HepG2 (cell line): ENCODE results near the gene ZKSCAN4. TPM values are rescaled to one million over a fixed set of nuclear protein-coding genes. Genes with fewer than 3 reads are reported as not detected.

Experiments
- MLLT10 ChIP-seq: sonication (generic); formaldehyde crosslinking; IDR thresholded peaks from 2 replicates; pipeline ENCODE4 v1.4.0; 2020; ENCODE audit warnings: missing genetic modification reagents
- RAD21 ChIP-seq: fragments of 450-650 bp; formaldehyde crosslinking; IDR thresholded peaks from 2 replicates; pipeline ENCODE4 v1.5.0; 2020; ENCODE audit warnings: mild to moderate bottlenecking
- SMAD1 ChIP-seq: sonication (generic); formaldehyde crosslinking; IDR thresholded peaks from 2 replicates; pipeline ENCODE4 v1.4.0; 2020; ENCODE audit warnings: missing genetic modification reagents, low read depth, mild to moderate bottlenecking, borderline replicate concordance
- SMARCE1 ChIP-seq: fragments of 450-650 bp; IDR thresholded peaks from 2 replicates; pipeline ENCODE4 v1.6.1; 2017; ENCODE audit warnings: borderline replicate concordance
- ZFP41 ChIP-seq: sonication (generic); formaldehyde crosslinking; IDR thresholded peaks from 2 replicates; pipeline ENCODE4 v1.4.0; 2020; ENCODE audit warnings: mild to moderate bottlenecking, missing genetic modification reagents, borderline replicate concordance
- ZNF17 ChIP-seq: sonication (generic); formaldehyde crosslinking; IDR thresholded peaks from 2 replicates; pipeline ENCODE4 v1.5.0; 2020; ENCODE audit warnings: mild to moderate bottlenecking, missing genetic modification reagents
- ZNF234 ChIP-seq: sonication (generic); formaldehyde crosslinking; conservative IDR thresholded peaks from 2 replicates; pipeline ENCODE4 v1.5.1; 2020; ENCODE audit warnings: mild to moderate bottlenecking, missing genetic modification reagents
- ZNF350 ChIP-seq: sonication (generic); formaldehyde crosslinking; IDR thresholded peaks from 2 replicates; pipeline ENCODE4 v1.4.0; 2020; ENCODE audit warnings: mild to moderate bottlenecking, low read depth, missing genetic modification reagents, borderline replicate concordance
- ZNF383 ChIP-seq: sonication (generic); formaldehyde crosslinking; IDR thresholded peaks from 2 replicates; pipeline ENCODE4 v1.4.0; 2020; ENCODE audit warnings: missing genetic modification reagents, mild to moderate bottlenecking, borderline replicate concordance
- ZNF484 ChIP-seq: sonication (generic); formaldehyde crosslinking; IDR thresholded peaks from 2 replicates; pipeline ENCODE4 v1.5.1; 2020; ENCODE audit warnings: mild to moderate bottlenecking, low read depth, missing genetic modification reagents, borderline replicate concordance
- ZNF580 ChIP-seq: IDR thresholded peaks from 2 replicates; pipeline ENCODE4 v1.6.1; 2016; ENCODE audit warnings: low read depth, borderline replicate concordance
- ZXDC ChIP-seq: sonication (generic); formaldehyde crosslinking; IDR thresholded peaks from 2 replicates; pipeline ENCODE4 v1.5.0; 2020; ENCODE audit warnings: mild to moderate bottlenecking, missing genetic modification reagents
- polyA plus RNA-seq, 8 experiments: library from polyadenylated mRNA; depleted of rRNA in 3 of 8; stranded (reverse) in 7 of 8; unstranded in 1 of 8; fragments of >200 nt; fragmentation: Illumina TruSeq in 4 of 8; extraction: Trizol in 4 of 8; gene quantifications; 2 replicates each; pipeline versions ENCODE4 v1.2.1 to v1.2.3, GENCODE V29; 2011 to 2016; ENCODE audit warnings: low read depth in 4 of 8, missing spikeins in 1 of 8, mixed read lengths in 1 of 8; ENCODE audit not compliant: insufficient read depth in 1 of 8
- total RNA-seq, 5 experiments: library from RNA; depleted of rRNA; stranded (reverse); fragments of >200 nt; fragmentation: Illumina TruSeq; extraction: Trizol; gene quantifications; 2 replicates each; pipeline ENCODE4 v1.2.3, GENCODE V29; 2016; ENCODE audit warnings: low read depth in 1 of 5
- TF ChIP-seq, protein P1 (sequence below): sonication (generic); formaldehyde crosslinking; IDR thresholded peaks from 2 replicates; pipeline ENCODE4 v1.4.0; 2020; ENCODE audit warnings: missing genetic modification reagents
- TF ChIP-seq, protein P2 (sequence below): sonication (generic); formaldehyde crosslinking; IDR thresholded peaks from 2 replicates; pipeline ENCODE4 v1.5.0; 2020; ENCODE audit warnings: mild to moderate bottlenecking, missing genetic modification reagents, borderline replicate concordance

The ZKSCAN4 gene
- total and polyA plus RNA-seq, 2 of the 13 experiments (the other 11 are each of a cell fraction or from before 2014, with no cell fraction given) = 2.9 to 7.8 TPM

DNA sequence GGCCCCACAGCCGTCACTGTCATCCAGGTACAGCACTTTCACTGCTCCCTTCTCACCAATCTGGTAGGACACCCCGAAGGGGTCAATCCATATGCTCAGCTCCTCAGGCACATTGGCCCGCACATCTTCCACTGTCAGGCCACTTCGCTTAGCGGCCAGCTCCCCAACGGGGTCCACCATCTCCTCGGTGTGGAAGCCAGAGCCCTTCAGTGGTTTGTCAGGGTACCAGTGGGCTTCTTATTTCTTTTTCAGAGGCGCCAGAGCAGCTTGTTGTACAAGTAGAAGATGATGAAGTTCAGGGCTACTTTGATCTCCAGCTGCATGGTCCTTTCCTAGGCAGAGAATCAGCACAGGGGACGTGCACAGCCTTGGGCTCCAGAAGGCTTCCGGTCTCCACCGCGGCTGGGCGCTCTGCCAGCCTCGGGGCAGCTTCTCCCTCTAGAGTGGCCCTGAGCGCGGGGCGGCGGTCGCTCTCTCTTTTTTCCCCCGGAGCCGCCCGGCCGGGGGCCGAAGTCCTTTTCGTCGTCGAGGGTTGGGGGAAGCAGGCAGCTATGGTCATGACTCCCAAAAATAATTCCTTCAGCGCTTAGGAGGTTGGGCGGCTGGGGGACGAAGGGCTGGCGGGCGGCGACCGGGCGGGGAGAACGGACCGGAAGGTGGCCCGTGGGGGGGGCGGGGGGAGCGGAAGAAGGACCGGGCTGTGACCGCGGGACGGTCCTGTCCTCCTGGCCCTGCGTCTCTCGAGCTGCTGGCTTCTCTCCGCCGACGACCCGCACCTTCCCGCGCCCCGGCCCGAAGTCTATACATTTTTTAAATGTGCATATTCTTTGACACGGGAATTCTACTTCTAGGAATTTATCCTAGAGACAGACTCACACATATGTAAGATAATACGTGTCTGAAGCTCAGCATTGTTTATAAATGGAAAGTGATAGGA, 33.5 kb downstream of the ZKSCAN4 start (continued):
- peak; percentile 97 for TF ChIP-seq ZNF234
- TF ChIP-seq ZNF484 (CRISPR knock-in tag) = no peak
- 0 out of 2 replicates have a peak, but pooled peaks have one; percentile 50 for TF ChIP-seq ZNF383 (CRISPR knock-in tag)
- TF ChIP-seq ZNF17 (CRISPR knock-in tag) = no peak
- peak; percentile 50 for TF ChIP-seq RAD21
- TF ChIP-seq ZXDC (CRISPR knock-in tag) = peak; percentile 69; the same call in 1 of the 2 replicates
- peak; percentile 74; the same call in 1 of the 2 replicates for TF ChIP-seq ZFP41
- TF ChIP-seq MLLT10 = no peak
- TF ChIP-seq ZNF350 = peak; percentile 63; the same call in 1 of the 2 replicates
- TF ChIP-seq, protein P1, sequence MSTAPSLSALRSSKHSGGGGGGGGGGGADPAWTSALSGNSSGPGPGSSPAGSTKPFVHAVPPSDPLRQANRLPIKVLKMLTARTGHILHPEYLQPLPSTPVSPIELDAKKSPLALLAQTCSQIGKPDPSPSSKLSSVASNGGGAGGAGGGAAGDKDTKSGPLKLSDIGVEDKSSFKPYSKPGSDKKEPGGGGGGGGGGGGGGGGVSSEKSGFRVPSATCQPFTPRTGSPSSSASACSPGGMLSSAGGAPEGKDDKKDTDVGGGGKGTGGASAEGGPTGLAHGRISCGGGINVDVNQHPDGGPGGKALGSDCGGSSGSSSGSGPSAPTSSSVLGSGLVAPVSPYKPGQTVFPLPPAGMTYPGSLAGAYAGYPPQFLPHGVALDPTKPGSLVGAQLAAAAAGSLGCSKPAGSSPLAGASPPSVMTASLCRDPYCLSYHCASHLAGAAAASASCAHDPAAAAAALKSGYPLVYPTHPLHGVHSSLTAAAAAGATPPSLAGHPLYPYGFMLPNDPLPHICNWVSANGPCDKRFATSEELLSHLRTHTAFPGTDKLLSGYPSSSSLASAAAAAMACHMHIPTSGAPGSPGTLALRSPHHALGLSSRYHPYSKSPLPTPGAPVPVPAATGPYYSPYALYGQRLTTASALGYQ (CRISPR knock-in tag) = peak; percentile 64; the same call in 1 of the 2 replicates
- TF ChIP-seq SMAD1 = no peak
- TF ChIP-seq, protein P2, sequence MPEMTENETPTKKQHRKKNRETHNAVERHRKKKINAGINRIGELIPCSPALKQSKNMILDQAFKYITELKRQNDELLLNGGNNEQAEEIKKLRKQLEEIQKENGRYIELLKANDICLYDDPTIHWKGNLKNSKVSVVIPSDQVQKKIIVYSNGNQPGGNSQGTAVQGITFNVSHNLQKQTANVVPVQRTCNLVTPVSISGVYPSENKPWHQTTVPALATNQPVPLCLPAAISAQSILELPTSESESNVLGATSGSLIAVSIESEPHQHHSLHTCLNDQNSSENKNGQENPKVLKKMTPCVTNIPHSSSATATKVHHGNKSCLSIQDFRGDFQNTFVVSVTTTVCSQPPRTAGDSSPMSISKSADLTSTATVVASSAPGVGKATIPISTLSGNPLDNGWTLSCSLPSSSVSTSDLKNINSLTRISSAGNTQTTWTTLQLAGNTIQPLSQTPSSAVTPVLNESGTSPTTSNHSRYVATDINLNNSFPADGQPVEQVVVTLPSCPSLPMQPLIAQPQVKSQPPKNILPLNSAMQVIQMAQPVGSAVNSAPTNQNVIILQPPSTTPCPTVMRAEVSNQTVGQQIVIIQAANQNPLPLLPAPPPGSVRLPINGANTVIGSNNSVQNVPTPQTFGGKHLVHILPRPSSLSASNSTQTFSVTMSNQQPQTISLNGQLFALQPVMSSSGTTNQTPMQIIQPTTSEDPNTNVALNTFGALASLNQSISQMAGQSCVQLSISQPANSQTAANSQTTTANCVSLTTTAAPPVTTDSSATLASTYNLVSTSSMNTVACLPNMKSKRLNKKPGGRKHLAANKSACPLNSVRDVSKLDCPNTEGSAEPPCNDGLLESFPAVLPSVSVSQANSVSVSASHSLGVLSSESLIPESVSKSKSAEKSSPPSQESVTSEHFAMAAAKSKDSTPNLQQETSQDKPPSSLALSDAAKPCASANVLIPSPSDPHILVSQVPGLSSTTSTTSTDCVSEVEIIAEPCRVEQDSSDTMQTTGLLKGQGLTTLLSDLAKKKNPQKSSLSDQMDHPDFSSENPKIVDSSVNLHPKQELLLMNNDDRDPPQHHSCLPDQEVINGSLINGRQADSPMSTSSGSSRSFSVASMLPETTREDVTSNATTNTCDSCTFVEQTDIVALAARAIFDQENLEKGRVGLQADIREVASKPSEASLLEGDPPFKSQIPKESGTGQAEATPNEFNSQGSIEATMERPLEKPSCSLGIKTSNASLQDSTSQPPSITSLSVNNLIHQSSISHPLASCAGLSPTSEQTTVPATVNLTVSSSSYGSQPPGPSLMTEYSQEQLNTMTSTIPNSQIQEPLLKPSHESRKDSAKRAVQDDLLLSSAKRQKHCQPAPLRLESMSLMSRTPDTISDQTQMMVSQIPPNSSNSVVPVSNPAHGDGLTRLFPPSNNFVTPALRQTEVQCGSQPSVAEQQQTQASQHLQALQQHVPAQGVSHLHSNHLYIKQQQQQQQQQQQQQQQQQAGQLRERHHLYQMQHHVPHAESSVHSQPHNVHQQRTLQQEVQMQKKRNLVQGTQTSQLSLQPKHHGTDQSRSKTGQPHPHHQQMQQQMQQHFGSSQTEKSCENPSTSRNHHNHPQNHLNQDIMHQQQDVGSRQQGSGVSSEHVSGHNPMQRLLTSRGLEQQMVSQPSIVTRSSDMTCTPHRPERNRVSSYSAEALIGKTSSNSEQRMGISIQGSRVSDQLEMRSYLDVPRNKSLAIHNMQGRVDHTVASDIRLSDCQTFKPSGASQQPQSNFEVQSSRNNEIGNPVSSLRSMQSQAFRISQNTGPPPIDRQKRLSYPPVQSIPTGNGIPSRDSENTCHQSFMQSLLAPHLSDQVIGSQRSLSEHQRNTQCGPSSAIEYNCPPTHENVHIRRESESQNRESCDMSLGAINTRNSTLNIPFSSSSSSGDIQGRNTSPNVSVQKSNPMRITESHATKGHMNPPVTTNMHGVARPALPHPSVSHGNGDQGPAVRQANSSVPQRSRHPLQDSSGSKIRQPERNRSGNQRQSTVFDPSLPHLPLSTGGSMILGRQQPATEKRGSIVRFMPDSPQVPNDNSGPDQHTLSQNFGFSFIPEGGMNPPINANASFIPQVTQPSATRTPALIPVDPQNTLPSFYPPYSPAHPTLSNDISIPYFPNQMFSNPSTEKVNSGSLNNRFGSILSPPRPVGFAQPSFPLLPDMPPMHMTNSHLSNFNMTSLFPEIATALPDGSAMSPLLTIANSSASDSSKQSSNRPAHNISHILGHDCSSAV = no peak
- no peak for TF ChIP-seq SMARCE1
- 0 out of 2 replicates have a peak, but pooled peaks have one; percentile 65 for TF ChIP-seq ZNF580
